HG02588 (cell line): ENCODE measurements around the gene AGXT.

Experiments used
- ATAC-seq: cut with Tn5 transposase; IDR thresholded peaks from one replicate; pipeline ENCODE4 v1.9.1; 2021; ENCODE audit warnings: mild to moderate bottlenecking, moderate library complexity; ENCODE audit not compliant: unreplicated experiment

AGXT gene

DNA sequence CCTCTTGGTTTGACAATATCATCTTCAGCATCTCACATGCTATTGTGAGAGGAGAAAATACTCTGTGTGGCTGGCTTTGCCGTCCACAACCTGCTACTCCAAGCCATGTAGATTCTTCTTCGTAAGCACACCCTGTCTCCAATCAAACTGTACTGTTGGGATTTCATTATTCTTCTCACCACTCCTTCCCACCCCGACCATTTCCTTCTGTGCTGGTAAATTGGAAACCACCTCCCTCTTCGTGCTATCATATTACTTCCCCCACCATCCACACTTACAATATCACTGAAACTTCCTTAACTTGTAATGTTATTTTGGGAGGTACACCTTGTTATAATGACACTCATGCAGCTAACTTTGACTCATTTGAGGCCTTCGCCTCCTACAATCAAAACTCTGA is 3.2 kb upstream of the AGXT start:
- no peak for ATAC-seq

DNA sequence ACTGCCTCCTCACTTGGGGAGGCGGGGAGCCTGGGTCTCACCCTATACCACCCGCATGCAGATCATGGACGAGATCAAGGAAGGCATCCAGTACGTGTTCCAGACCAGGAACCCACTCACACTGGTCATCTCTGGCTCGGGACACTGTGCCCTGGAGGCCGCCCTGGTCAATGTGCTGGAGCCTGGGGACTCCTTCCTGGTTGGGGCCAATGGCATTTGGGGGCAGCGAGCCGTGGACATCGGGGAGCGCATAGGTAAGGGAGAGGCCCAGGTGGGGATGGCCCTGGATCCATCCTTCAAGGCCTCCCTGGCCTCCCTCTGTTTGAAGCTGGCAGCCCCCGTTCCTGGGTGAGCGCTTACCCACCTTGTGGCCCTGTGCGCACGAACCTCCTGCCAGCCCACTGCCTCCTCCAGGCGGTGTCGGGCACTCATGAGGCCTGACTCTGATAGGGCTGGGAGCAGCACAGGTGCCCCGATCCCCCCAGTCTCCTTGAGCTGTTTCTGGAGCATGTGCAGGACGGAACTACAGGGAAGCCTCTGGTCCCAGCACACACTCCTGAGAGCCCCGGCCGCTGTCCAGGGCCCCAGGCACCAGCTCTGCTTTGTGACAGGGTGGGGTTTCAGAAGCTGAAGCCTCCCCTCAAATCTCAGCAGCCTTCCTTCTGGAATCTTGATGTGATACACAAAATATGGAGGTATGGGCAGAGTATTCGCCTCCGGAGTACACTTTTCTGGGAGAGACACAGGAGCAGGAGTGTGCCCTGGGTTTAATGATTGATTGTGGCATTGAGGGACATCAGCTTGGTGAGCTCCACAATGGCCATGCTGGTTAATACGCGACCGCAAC is 708 bp downstream of the AGXT start:
- ATAC-seq, result no peak

DNA sequence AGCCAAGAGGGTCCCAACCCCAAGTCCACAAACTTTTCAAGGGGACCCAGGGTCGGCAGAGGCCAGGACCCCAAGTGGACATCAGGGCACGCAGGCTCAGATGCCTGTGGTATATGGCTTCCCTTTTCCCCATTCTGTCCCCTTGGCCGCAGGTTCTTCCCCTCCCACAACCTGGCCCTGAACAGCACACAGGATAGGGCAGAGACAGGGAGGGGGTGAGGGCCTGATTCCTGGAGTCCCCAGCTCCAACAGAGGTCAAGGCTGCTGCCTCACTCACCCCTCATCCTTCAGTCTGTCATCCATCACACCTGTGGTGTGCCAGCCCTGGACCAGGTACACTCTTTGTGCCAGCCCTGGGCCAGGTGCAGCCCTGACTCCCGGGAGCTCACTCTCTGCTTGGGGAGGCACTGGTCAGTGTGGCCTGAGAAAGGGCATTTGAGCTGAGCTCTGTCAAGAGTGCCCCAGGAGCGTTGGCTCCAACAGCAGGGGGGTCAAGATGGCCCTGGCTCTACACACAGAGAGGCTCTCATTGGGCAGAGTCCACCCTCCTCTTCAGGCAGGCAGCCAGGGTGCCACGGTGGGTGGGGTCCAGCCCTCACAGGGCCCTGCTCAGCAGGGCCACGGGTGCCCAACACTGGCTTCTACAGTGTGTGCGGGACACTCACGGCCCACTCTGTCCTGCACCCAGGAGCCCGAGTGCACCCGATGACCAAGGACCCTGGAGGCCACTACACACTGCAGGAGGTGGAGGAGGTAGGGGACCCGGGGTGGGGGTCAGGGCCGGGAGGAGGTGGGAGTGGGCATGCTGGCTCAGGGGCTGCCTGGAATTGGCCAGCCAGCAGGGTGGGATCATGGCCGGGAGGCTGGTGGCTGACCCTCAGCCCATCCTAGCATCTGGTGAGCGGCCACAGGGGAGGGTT is 1.6 kb downstream of the AGXT start:
- ATAC-seq, result no peak

DNA sequence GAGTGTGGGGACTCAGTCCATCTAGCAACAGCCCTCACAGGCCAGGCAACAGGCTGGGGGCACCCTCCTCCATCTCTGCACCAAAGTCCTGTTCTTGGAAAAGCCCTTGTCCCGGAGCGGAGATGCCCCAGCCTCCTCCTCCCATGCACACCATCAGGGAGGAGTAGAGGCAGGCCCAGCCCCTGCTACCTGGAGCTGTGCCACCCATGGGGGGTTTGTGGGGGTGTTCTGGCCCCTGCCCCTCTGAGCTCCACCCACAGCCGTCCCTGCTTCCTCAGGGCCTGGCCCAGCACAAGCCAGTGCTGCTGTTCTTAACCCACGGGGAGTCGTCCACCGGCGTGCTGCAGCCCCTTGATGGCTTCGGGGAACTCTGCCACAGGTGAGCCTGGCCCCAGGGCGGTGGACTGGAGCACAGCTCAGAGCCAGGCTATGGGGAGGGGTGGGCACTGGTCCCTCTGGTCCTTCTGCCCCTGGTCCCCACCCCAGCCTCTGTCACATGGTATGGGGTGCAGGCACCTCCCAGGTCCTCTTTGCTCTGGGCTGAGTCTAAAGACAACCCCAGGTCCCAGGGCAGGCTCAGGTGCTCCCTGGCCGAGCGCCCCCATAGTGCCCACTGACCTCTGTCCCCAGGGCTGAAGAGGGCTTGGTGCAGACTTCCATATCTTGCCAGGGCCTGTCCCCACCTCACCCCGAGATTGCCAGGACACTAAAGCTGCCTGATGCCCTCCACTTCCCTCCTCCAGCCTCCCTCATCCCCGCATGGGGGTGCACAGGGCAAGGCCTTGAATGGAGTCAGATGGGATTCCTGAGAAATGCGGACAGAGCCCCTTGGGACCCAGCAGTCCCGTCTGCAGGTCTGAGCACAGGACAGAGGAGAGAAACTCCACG is 2.7 kb downstream of the AGXT start:
- no peak for ATAC-seq

DNA sequence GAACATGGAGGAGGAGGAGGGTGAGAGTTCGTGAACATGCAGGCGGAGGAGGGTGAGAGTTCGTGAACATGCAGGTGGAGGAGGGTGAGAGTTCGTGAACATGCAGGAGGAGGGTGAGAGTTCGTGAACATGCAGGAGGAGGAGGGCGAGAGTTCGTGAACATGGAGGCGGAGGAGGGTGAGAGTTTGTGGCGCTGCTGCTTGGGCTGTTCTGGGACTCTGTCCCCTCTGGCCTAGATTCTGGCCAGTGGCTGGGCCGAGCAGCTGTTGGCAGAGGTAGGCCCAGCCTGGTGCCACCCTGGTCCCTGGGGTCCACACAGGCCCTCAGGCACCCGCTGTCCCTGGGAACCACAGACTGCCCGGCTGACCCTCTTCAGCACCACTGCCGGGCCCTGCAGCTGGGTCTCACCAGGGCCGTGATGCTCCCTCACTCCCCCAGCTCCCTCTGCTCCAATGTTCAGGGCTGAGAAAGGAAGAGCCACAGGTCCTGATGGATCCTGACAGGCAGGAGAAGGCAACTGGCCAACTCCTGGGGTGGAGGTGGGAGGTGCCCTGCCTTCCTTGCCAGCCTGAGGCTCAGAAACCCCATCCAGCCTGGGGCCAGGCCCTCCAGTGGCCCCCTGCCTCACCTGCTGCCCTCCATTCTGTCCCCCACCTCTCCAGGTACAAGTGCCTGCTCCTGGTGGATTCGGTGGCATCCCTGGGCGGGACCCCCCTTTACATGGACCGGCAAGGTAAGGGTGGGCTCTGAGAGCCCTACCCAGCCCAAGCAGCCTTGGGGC is 3.9 kb downstream of the AGXT start:
- no peak for ATAC-seq

DNA sequence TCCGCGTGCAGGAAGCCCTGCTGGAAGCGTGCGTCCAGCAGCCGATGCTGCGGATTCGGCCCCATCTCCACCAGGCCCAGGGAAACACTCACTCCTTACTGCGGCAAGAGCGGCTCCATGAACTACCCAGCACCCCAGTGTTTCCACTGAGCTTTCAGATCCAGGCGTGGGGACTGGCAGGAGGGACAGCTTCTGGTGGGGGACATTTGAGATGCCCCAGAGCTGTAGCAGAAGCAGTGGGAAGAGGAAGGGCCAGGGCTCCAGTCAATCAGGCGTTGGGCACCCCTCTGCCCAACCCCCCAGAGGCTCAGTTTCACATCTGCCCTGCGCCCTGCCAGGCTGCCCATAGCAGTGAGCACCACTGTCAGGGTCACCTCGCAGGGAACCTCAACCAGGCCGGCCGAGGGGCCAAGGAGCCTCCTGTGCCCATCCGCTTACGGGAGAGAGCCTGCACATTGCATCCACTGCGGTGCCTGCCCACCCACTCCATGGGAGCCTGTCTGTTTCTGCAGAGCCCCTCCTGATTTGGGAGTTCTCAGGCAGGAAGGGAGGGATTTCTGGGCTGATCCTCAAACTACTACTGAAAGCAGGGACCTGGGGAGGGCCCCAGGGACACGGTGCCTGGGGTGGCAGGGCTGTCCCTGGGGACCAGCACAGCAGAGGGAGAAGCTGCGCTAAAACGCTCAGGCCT is 4.6 kb downstream of the AGXT start:
- no peak for ATAC-seq

DNA sequence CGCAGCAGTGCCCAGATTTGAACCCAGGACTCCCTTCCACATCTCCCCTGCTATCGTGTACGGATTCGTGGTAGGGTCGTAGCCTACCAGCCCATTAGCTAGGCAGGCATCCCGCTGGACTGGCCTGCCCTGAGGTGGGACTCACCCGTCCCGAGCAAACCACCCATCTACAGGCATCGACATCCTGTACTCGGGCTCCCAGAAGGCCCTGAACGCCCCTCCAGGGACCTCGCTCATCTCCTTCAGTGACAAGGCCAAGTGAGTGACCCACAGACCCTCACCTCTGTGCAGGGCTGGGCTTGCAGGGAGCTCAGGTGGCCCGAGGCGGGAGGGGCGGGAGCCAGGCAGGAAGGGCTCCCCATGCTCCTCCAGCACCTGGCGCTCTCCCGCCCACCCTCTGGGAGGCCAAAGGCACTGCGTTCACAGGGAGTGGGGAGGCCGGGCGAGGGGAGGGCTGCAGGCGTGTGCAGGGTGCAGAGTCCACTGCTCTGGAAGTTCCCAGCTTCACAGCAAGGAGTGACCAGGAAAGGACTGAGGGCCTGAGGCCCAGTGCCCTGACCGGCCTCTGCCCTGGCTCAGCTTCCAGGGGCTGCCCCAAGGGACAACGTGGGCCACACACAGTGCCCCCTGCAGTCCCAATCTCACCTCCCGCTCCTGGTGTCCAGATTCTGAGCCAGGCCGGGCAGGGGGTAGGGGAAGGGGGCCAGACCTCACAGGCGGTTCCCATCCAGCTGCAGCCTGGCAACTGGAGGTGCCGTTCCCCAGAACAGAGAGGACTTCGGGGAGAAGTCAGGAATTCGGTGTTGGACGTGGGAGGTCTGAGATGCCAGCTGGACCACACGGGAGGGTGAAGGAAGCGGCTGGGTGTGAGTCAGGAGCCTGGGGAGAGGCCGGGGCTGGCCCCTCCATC is 5.4 kb downstream of the AGXT start:
- ATAC-seq, result no peak

DNA sequence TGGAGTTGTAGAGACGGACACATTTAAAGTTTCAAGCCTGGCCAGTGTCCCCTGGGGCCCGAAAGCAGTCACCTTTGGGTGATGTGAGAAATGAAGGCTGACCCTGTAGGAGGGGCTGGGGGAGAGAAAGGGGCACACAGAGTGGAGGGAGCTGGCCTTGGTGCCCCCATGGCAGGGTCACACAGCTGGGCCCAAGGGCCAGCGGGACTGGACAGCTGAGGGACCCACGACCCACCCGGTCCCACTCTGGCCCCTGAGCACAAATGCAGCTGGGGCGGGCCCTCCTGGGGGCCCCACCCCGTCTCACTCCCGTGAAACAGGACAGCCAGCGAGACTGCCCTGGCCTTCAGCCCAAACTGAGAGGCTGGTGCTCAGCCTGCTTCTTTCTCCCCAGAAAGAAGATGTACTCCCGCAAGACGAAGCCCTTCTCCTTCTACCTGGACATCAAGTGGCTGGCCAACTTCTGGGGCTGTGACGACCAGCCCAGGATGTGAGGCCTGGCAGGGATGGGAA is 6.1 kb downstream of the AGXT start:
- no peak for ATAC-seq

DNA sequence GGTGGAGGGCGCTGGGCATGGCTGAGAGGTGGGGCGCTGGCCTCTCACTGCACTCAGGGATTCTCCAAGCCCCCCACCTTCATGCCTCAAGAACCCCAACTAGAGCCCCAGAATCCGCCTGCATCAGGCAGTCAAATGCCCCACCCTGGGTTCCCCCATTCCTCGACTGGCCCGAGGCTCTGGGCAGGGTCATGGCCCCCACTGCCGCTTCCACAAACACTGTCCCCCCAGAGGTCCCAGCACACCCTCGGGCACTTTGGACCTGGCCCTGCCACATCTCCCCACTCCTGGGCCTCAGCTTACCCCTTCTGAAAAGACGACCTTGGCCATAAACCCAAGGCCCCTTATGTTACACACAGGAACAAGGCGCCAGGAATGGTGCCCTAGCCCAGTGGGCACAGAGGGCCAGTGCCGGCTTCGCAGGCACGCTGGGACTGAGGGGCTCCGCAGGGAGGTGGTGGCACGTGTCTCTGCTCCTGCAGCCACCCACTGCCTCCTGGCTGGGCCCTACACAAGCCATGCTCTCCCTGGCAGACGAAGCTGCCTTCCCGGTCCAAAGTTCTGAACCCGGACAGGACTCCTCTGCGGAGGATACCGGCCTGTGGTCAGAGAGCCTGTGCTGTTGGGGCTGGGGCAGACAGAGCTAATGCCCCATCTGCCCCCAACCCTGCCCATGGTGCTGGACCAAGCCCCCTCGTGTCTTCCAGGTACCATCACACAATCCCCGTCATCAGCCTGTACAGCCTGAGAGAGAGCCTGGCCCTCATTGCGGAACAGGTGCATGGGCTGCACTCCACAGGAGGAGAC is 6.8 kb downstream of the AGXT start:
- ATAC-seq, result no peak

DNA sequence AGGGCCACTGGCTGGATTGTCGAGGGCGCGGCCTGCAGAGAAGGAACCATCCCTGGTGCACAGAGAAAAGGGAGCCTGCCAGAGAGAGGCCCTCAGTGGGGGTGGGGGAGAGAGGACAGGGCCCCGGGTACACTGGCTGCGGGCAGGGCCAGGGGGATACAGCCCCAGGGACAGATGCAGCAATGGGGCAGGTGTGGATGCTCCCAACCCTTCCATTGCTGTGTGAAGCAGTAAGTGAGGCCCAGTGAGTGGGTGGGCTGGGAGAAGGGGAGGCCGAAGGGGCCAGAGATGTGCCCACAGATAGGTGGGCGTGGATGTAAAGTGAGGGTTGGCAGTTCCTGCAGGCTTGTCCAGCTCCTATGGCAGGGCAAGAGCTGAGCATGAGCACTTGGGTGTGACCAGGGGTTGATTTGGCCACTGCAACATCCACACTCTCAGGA is 7.4 kb downstream of the AGXT start:
- no peak for ATAC-seq

DNA sequence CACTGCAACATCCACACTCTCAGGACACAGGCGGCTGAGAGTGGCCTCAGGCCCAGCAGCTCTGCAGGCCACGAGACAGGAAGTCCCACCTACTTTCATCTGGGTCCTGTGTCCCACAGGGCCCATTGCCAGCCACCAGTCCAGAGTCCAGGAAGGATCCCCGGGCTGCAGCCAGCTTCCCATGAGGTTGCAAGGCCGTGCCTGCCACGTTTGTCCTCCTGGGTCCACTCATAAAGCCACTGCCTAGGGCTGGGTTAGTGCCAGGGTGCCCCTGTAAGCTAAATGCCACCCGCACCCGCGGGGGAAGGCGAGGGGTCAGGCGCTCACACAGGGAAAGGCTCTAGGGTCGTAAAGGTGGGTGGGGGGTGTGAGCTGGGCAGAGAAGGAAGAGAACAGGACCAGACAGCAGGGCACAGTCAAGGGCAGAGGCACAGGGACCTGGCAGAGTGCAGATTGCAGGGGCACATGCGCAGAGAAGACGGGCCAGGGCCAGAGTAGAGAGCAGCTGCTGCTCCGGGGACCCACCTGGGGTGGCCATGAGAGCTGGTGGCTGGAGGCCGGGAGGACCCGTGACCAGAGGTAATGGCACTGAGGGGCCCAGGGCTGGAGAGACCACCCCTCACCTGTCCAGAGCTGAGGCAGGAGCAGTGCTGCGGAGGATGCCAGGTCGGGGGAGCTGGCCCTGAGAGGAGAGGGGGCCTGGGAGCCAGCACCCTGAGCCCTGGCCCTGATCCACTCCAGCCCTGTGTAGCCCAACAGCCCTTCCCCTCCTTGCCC is 8.0 kb downstream of the AGXT start:
- no peak for ATAC-seq

DNA sequence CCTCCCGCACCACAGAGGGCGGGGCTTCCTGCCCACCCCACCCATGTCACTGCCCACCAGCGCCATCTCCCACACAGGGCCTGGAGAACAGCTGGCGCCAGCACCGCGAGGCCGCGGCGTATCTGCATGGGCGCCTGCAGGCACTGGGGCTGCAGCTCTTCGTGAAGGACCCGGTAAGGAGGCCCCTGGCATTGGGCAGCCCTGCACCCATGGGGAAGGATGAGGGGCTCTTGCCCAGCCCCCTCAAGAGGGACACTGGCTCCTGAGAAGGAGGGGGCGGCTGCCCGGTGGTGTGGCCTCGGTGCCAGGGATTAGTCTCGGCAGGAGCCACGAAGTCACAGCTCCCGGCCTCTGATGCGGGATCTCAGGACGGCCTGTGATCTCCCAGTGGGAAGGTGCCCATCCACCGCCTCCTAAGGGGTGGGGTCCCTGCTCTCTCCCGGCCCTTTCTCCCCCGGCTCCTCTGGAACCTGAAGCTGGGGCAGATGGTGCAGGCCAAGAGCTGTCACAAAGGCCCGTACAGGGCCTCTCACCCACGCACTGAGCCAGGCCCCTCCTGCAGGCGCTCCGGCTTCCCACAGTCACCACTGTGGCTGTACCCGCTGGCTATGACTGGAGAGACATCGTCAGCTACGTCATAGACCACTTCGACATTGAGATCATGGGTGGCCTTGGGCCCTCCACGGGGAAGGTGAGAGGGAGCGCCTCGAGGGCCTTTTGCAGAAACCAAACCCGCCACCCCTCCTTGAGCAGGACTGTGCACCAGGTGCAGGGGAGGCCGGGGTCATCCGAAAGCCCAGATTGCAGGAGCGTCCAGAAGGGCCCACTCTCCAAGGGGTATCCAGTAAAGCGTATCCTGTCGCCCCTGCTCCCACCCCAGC is 9.1 kb downstream of the AGXT start:
- ATAC-seq, result no peak

DNA sequence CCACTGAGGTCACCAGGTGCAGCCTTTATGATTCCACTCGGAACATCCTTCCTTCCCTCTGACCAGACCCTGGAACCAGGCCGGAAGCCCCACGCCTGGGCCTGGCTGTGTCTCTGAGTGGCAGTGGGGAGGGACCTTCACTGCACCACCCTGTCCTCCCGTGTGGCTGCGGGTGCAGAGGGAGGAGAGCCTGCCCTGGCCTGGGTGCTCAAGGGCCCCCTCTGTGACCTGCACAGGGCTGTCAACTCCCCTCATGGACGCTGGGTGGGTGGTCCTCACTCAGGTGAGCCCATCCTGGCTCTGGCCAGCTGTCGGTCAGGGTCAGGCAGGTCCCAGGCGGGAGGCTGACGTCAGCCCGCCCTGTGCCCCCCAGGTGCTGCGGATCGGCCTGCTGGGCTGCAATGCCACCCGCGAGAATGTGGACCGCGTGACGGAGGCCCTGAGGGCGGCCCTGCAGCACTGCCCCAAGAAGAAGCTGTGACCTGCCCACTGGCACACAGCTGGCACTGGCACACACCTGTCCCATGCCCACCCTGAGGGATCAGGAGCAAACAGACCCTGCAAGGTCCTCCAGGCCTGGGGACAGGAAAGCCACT is 9.8 kb downstream of the AGXT start:
- ATAC-seq, result no peak

DNA sequence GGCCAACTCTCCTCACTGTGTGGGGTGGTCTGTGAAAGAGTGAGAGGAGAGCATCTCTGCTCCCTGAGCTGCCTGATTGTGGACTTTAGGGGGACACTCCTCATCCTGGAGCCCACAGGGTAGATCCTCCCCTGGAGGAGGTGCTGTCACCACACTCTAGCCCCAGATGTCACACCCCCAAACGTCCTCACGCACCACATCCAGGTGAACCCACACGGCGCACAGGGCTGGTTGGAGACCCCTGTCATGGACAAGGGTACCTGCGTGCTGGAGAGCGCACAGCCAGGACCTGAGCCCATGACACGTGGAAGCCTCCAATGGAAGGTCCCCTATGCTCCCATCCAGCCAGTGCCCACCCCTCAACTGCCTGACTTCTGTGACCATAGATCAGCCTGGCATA is 10.5 kb downstream of the AGXT start:
- no peak for ATAC-seq

DNA sequence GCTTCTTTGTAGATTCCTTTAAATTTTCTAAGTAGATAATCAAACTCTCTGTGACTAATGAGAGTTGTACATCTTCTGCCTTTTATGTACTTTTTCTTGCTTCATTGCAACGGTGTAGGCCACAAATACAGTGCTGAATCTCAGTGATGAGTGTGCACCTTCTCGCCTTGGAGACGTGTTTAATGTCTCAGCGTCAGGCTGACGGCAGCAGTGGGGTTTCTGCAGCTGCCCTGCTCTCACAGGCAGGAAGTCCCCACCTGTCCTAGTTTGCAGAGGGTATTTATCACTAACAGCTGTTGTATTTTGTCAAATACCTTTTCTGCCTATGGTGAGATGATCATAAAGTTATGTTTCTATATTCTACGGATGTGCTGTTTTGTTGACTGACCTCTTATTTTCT is 13.3 kb downstream of the AGXT start:
- ATAC-seq, result no peak
